ENCODE results near the gene CYLD.

GRCh38 chr16:50752471-50753235 is 10.8 kb downstream of the CYLD start:
- TF ChIP-seq CTCF (IDR thresholded peaks at IDR 0.05) (no peak), POLR2A (IDR thresholded peaks at IDR 0.05) (no peak)
